ENCODE measurements around the gene SCTR. TPM values are rescaled to one million over a fixed set of nuclear protein-coding genes. Genes with fewer than 3 reads are reported as not detected.

SCTR gene
- total RNA-seq, 1 donor from 2014 or later, result 1.9 TPM

- no peaks in the 10 kb centered on the region for H3K9me3 Mint-ChIP-seq
- no peak overlapping the region for H3K4me3 Mint-ChIP-seq
- H3K36me3 Mint-ChIP-seq, result peaks cover 6% of the 10 kb centered on the region
- DNase-seq (ENCODE audit: extremely low spot score, unreplicated experiment), result no peak
- no peak for TF ChIP-seq CTCF (conservative IDR thresholded peaks at IDR 0.05)
- H3K27ac Mint-ChIP-seq, result no peak overlapping the region
- peaks cover 22% of the 10 kb centered on the region for H3K4me1 Mint-ChIP-seq (ENCODE audit: unreplicated experiment)
- peaks cover 3% of the 10 kb centered on the region for H3K27me3 Mint-ChIP-seq
Observed at GRCh38 chr2:119550856-119551255, 26.6 kb upstream of the SCTR start.

GRCh38 chr2:119550346-119550745 lies 26.1 kb upstream of the SCTR start:
- Mint-ChIP-seq H3K4me3 (no peak overlapping the region), H3K9me3 (no peaks in the 10 kb centered on the region), H3K36me3 (peaks cover 6% of the 10 kb centered on the region), H3K27ac (no peak overlapping the region), H3K4me1 (ENCODE audit: unreplicated experiment) (peaks cover 26% of the 10 kb centered on the region), H3K27me3 (peaks cover 3% of the 10 kb centered on the region)
- TF ChIP-seq CTCF (conservative IDR thresholded peaks at IDR 0.05), result no peak
- no peak for DNase-seq (ENCODE audit: extremely low spot score, unreplicated experiment)

- H3K4me3 Mint-ChIP-seq, result no peak overlapping the region
- H3K27me3 Mint-ChIP-seq, result peaks cover 8% of the 10 kb centered on the region
- peaks cover 6% of the 10 kb centered on the region for H3K36me3 Mint-ChIP-seq
- H3K9me3 Mint-ChIP-seq, result no peaks in the 10 kb centered on the region
- H3K4me1 Mint-ChIP-seq (ENCODE audit: unreplicated experiment), result peaks cover 31% of the 10 kb centered on the region
- DNase-seq (ENCODE audit: extremely low spot score, unreplicated experiment), result no peak
- TF ChIP-seq CTCF (conservative IDR thresholded peaks at IDR 0.05), result no peak
- no peak overlapping the region for H3K27ac Mint-ChIP-seq
Observed at GRCh38 chr2:119549241-119549640, 25.0 kb upstream of the SCTR start.

- Mint-ChIP-seq H3K27ac (no peak overlapping the region), H3K4me1 (ENCODE audit: unreplicated experiment) (peaks cover 31% of the 10 kb centered on the region), H3K4me3 (no peak overlapping the region), H3K27me3 (peaks cover 8% of the 10 kb centered on the region), H3K36me3 (peaks cover 6% of the 10 kb centered on the region), H3K9me3 (no peaks in the 10 kb centered on the region)
- no peak for DNase-seq (ENCODE audit: extremely low spot score, unreplicated experiment)
- TF ChIP-seq CTCF (conservative IDR thresholded peaks at IDR 0.05), result no peak
Observed at GRCh38 chr2:119548516-119549120, 24.3 kb upstream of the SCTR start.

GRCh38 chr2:119546447-119546767 lies 22.1 kb upstream of the SCTR start:
- Mint-ChIP-seq H3K27ac (peak overlapping the region; percentile 30), H3K9me3 (no peaks in the 10 kb centered on the region), H3K36me3 (peaks cover 3% of the 10 kb centered on the region), H3K27me3 (peaks cover 7% of the 10 kb centered on the region), H3K4me3 (peak overlapping the region; percentile 46), H3K4me1 (ENCODE audit: unreplicated experiment) (peaks cover 25% of the 10 kb centered on the region)
- no peak for TF ChIP-seq CTCF (conservative IDR thresholded peaks at IDR 0.05)
- no peak for DNase-seq (ENCODE audit: extremely low spot score, unreplicated experiment)
